GM18858 (cell line): ENCODE measurements around the gene TYW1.
"Not testable (repeated sequence)": the region's sequence is repeated elsewhere in the genome, so short reads cannot be mapped to it uniquely, and the experiment has no call there.

Experiments used
- ATAC-seq: cut with Tn5 transposase; IDR thresholded peaks from one replicate; pipeline ENCODE4 v1.9.1; 2021; ENCODE audit not compliant: unreplicated experiment

Gene TYW1

GRCh38 chr7:66994051-66994450, 2.6 kb upstream of the TYW1 start:
- not testable (repeated sequence) for ATAC-seq

- ATAC-seq: peak; percentile 31
Observed at GRCh38 chr7:66994691-66995049, 2.0 kb upstream of the TYW1 start.

GRCh38 chr7:66995050-66995776, 1.4 kb upstream of the TYW1 start, which contains the start of gene SBDS:
Gene SBDS (minus strand): TSS chr7:66995586. CDS start chr7:66995417, 169 bp downstream.
- ATAC-seq: peak; percentile 52

- not testable (repeated sequence) for ATAC-seq
Observed at GRCh38 chr7:67000601-67001258, 4.1 kb downstream of the TYW1 start.

- not testable (repeated sequence) for ATAC-seq
Observed at GRCh38 chr7:67004145-67004544, 7.5 kb downstream of the TYW1 start.

- ATAC-seq: no peak
Observed at GRCh38 chr7:67006965-67007364, 10.3 kb downstream of the TYW1 start.

GRCh38 chr7:67008260-67008659, 11.6 kb downstream of the TYW1 start:
- ATAC-seq: no peak

GRCh38 chr7:67009677-67010076, 13.0 kb downstream of the TYW1 start:
- not testable (repeated sequence) for ATAC-seq

GRCh38 chr7:67014076-67014622, 17.5 kb downstream of the TYW1 start:
- ATAC-seq: not testable (repeated sequence)

- ATAC-seq: not testable (repeated sequence)
Observed at GRCh38 chr7:67017971-67018370, 21.3 kb downstream of the TYW1 start.

- ATAC-seq: no peak
Observed at GRCh38 chr7:67018940-67019339, 22.3 kb downstream of the TYW1 start.

GRCh38 chr7:67019562-67020390, 23.1 kb downstream of the TYW1 start:
- no peak for ATAC-seq

- no peak for ATAC-seq
Observed at GRCh38 chr7:67021260-67021659, 24.6 kb downstream of the TYW1 start.

- no peak for ATAC-seq
Observed at GRCh38 chr7:67022511-67022910, 25.9 kb downstream of the TYW1 start.

- not testable (repeated sequence) for ATAC-seq
Observed at GRCh38 chr7:67025459-67025858, 28.8 kb downstream of the TYW1 start.

- not testable (repeated sequence) for ATAC-seq
Observed at GRCh38 chr7:67031685-67032084, 35.1 kb downstream of the TYW1 start.

- ATAC-seq: no peak
Observed at GRCh38 chr7:67033251-67033650, 36.6 kb downstream of the TYW1 start.

GRCh38 chr7:67036432-67037395, 40.1 kb downstream of the TYW1 start:
- not testable (repeated sequence) for ATAC-seq

- ATAC-seq: not testable (repeated sequence)
Observed at GRCh38 chr7:67040832-67041231, 44.2 kb downstream of the TYW1 start.
